HG03135 (cell line): ENCODE data around the gene TMEM26.
"Not testable (repeated sequence)": the region's sequence is repeated elsewhere in the genome, so short reads cannot be mapped to it uniquely, and the experiment has no call there.

Experiments
- ATAC-seq: cut with Tn5 transposase; IDR thresholded peaks from one replicate; pipeline ENCODE4 v1.9.1; 2021; ENCODE audit warnings: mild to moderate bottlenecking, moderate library complexity; ENCODE audit not compliant: unreplicated experiment

TMEM26 gene

DNA sequence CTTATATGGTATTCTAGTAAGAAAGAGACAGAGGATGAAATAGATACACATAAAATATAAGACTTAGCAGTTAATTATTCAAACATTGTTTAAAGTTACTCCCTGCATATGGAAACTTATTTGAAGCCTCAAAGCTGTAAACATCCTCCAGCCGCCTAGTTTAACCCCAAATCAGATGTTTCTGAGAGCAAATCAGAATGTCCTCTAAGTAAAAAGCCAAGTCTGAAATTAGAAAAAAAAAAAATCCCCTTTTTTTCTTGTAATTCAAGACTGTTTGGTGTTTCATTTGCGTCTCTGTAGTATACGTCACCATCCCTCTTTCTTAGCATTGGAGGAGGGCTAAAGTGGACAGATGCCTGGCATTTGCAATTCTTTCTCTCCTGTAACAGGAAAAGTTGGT lies 46.4 kb downstream of the TMEM26 start:
- no peak for ATAC-seq

DNA sequence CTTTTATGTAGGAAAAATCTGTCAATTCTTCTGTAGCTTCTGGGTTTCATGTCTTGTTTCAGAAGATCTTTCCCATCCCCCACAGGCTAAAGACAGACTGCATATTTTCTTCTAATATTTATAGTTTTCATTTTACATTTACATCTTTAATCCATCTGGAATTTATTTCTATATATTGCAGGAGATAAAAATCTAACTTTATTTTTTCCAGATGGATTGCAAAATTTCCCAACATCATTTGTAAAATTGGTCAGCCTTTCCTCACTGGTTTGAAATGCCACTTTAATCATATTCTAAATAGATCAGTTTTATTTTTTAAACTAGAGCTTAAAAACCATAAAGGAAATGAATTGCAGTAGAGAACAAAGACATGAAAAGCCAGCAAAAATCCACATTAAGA lies 46.9 kb downstream of the TMEM26 start:
- ATAC-seq: no peak

DNA sequence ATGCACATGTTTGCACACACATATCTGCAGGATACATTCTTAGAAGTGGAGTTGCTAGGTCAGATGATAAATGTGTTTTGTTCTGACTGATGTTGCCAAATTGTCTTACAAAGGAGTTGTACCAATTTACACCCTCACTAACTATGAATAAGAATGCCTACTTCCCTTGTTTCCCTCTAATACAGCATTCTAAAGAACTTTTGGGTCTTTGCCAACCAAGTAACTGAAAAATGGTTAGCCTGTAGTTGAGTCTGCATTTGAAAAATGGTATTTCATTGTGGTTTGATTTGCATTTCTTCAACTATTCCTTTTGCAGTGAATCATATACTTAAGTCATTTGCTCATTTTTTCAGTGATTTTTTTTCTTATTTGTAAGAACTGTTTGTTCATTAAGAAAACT lies 48.4 kb downstream of the TMEM26 start:
- ATAC-seq: no peak

DNA sequence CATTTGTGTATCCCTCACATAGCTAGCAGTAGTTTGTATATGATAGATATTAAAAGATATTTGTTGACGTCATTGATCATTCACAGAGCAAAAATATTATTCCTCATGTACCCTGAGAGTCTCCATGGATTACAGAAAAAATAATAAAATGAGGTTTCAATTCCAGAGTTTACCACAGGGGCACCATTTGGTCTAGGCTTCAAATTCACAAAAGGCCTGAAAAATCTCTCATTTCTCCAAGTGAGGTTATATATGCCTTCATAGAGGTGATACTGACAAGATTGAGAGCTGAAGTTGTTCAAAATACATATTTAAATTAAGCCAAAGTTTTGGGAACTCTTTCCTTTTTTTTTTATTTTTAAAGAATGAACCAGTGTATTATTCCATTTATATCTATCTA lies 52.7 kb downstream of the TMEM26 start:
- no peak for ATAC-seq

DNA sequence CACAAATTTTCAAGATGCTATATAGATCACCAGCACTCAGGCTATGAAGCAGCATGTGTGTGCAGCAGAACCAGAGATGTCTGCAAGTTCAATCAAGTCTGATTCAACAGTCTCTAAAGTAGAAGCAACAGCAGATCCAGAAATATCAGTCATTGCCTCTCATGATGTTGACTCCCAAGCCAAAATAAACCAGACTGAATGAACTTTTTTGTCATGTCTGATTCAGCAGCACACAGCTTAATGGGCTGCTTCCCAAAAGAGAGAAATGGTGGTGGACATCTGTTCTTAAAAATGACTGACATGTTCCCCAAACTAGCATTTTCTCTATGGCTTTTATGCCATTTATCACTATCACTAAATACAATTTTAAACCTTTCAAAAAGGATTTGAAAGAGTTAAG lies 53.8 kb downstream of the TMEM26 start:
- no peak for ATAC-seq

DNA sequence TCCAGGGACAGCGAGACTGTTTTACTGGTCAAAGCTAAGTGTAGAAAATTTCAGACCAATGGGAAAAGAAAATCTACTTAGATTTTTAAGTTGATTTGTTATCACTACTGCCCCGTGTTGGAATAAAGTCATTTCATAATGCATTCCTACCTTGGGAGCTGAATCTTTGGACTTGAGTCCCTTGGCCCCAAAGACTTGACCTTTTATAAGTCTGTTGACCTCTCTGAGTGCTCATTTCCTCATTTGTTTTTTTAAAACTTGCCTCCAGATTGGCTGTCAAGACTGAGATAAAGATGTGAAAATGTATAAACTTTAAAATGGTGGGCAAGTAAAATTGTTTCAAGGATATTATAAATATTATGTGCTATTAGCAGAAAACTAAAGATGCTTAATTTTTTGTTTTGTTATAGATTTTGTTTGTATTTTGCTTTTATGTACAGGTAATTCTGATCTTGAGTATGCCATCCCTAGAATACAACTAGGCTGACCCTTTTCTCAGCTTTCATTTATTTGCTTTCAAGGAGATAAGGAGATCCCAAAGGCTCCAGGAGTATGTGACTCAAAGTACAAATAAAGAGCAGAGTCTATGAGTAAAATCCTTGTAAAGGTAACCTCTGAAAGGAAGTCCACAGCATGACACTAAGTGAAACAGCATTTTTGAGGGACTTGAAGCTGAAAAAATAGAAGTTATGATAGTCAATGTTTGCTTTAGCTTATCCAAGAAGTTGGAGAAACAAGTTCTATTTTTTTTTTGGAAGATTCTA lies 54.6 kb downstream of the TMEM26 start:
- no peak for ATAC-seq

DNA sequence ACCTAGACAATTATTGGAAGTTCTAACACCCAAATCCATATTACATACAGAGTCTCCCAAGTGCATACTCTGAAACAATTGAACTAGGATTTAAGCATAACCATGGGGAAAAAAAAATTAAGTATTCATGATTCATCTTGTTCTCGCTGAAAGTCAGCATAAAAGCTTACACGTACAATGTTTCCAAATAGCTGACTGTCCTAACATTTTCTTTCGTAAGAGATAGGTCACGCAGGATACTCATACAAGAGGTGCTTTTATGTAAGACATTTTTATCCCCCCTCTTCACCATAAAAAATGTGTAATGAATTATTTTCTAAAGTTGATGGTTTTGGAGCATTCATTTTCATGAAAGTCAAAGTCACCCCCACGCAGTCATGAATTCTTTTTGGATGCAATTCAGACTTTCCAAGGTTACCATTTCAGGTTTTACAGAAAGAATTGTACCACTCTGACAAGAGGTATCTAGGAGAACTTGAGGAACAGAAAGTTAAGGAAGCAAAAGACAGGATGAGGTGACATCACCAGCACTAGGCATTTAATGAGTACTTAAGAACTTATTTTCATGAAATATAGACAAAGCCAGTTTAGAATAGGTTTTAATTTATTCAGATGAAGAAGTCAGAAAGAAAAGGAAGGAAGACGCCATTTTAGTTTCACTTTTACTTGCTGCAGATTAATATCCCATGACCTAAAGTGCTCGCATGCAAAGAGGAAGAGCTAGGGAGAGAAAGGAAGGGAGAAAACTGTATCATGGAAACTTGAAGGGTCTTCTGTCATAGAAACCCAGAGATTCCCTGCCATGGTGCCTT lies 55.8 kb downstream of the TMEM26 start:
- ATAC-seq: peak; percentile 68

DNA sequence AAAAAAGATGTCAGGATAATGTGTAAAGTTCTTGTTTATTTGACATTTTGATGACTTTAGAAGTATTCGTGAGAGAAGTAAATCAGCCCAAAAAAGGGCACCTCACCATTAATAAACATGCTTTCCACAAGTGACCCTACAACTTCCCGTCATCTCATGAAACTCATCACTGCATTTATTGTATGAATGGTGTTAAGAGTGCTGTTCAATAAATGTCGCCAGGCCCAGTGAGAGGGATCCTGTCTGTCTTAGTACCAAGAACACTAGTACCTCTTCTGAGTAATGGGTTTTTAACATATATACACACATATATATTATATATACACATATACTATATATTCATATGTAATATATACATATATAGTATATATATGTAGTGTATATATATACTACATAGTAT lies 61.9 kb downstream of the TMEM26 start:
- ATAC-seq: peak; percentile 27

DNA sequence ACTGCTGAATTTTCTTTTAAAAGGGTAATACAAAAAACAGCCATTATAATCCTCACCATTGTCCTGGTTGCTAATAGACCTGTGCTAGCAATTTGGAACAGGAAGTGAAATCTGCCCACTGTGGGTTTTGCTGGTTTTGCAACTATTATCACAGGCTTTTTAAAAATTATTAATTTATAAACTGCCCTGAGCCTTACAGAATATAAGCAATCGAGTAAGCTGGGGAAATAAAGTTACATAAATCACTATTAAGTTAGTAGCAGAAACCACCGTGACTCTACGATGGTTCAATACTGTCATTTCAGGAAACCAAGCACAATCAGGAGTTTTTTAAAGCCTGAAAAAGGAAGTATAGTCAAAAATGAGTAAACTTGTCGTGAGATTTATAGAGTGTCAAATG lies 62.3 kb downstream of the TMEM26 start:
- ATAC-seq: peak; percentile 94

DNA sequence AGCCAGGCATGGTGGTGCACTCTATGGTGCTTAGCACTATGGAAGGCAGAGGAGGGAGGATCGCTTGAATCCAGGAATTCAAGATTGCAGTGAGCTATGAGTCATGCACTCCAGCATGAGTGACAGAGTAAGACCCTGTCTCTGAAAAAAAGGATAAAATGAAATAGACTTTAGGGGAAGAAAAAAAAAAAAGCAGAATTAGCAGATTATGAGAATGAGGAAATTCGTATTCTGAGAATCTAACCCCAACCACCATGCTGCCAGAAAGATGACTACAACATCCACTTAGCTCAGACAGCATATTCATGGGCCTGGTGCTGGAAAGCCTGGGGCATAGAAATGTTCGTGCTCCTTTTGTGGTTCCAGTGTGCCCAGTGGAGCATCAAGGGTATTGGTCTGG lies 63.3 kb downstream of the TMEM26 start:
- no peak for ATAC-seq

DNA sequence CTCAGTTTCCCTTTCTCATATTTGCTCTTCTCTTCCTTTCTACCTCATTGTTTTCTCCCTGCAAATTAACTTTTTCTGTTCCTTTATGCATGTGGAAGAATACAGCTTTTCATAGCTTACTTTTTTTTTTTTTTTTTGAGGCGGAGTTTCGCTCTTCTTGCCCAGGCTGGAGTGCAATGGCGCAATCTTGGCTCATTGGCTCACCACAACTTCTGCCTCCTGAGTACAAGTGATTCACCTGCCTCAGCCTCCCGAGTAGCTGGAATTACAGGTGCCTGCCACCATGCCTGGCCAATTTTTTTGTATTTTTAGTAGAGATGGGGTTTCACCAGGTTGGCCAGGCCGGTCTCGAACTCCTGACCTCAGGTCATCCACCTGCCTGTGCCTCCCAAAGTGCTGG lies 64.2 kb downstream of the TMEM26 start:
- not testable (repeated sequence) for ATAC-seq

DNA sequence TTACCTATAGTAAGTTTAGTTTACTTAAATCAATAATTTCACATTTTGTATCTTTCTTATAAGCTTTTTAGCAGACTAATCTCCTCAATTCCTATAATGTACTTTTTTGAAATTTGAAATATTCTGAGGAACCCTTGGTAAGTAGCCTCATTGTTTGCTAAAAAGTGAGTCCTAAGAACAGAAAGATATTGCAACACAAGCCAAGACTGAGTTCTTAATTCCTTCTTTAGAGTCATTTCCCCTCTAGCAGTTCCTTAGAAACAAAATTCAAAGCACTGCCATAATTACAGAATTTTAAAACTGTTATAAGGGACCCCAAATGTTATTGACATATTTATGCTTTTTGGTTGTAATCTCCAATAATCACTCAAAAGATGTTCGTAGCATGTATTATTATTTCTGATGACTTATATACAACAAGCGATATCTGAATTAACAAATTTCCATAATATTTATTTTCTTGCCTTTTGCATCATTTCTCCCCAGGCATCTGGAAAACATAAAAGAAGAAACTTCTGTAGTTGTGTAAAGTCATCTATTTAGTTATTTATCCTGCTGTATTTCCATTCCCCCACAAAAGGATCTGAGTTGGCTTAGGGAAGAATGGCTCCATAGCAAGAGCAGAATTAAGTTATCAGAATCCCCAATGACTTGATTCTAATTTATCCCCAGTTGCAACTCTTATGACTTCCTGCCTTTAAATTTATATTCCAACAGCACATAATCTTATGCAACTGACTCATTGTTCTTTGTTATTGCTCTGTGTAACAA lies 67.8 kb downstream of the TMEM26 start:
- ATAC-seq: no peak

DNA sequence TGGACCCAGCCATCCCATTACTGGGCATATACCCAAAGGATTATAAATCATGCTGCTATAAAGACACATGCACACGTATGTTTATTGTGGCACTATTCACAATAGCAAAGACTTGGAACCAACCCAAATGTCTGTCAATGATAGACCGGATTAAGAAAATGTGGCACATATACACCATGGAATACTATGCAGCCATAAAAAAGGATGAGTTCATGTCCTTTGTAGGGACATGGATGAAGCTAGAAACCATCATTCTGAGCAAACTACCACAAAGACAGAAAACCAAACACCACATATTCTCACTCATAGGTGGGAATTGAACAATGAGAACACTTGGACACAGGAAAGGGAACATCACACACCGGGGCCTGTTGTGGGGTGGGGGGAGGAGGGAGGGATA lies 72.0 kb downstream of the TMEM26 start:
- ATAC-seq: not testable (repeated sequence)

DNA sequence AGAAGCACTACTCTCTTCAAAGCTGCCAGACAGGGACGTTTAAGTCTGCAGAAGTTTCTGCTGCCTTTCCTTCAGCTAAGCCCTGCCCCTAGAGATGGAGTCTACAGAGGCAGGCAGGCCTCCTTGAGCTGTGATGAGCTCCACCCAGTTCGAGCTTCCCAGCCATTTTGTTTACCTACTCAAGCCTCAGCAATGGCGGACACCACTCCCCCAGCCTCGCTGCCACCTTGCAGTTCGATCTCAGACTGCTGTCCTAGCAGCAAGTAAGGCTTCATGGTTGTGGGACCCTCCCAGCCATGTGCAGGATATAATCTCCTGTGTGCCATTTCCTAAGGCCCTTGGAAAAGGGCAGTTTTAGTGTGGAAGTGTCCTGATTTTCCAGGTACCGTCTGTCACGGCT lies 74.3 kb downstream of the TMEM26 start:
- ATAC-seq: no peak

DNA sequence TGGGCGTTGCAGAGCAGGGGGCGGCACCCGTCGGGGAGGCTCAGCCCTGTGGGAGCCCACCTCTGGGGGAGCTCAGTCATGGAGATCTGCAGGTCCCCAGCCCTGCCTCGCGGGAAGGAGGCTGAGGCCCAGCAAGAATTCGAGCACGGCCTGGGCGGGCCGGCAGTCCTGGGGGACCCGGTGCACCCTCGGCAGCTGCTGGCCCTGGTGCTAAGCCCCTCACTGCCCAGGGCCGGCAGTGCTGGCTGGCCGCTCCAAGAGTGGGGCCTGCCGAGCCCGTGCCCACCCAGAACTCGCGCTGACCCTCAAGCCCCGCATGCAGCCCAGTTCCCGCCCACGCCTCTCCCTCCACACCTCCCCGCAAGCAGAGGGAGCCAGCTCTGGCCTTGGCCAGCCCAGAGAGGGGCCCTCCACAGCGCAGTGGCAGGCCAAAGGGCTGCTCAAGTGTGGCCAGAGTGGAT lies 76.2 kb downstream of the TMEM26 start:
- no peak for ATAC-seq

DNA sequence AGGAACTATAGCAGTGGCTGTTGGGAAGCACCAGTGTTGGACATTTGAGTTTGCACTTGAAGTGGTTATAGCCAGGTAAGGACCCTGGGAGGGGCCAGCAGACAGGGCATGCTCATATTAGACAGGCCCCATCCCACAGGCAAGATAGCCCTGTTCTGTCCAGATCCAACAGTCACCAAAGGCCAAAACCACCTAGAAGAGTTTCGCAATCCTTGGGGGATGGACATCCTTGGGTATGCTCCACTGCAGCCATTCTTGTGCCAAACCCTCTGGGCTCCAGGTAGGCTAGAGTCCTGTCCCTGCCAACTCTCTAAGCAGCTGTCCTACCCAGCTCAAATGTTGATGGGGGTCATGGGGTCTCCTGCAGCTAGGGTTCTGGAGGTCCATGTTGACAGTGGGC lies 76.8 kb downstream of the TMEM26 start:
- ATAC-seq: no peak

DNA sequence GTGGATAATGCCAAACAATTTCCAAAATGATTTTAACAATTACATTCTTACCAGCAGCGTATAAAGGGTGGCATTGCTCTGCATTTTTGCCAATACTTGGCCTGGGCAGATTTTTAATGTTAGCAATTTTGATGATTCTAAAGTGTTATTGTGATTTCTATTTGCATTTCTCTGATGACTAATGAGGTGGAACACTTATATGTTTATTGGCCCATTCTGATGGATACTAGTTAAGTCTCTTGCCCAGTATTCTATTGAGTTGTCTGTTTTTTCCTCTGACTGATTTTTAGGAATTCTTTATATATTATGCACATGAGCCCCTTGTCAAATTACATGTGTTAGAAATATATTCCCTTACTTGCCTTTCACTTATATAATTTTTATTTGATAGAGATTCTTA lies 86.8 kb downstream of the TMEM26 start:
- no peak for ATAC-seq

DNA sequence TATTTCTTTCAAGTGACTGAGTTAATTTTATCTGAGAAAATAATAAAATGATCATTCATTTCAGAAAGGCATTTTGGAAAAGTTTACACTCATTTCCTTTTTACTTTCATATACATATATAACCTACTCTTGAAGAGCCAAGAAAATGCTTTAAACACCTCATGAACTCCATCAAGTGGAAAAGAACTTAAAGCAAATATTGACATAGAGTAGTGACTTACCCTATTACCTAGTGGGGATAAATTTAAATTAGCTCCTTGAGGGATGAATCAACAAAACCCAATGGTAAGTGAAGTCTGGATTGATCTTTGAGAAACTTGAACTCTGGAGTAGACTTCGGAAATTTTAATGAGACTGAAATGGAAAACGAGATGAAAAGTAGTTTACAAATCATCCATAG lies 88.6 kb downstream of the TMEM26 start:
- ATAC-seq: no peak

DNA sequence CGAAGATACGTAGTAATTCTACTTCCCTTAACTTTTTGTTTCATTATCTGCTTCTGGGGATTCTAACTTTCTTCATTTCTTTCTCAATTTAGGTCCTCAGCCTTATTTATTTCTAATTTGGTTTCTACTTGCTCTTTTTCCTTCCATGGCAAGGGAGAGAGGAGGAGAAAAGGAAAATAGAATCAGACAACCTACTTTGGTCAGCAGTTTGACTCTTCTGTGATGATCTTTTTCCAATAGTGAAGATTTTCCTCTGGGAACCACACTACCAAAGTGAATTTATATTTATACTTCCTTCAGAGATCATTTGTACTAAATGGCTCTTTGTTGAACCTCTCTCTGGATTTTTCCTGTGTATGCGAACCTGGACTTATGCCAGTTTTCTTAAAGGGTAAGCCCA lies 90.2 kb downstream of the TMEM26 start:
- ATAC-seq: no peak

DNA sequence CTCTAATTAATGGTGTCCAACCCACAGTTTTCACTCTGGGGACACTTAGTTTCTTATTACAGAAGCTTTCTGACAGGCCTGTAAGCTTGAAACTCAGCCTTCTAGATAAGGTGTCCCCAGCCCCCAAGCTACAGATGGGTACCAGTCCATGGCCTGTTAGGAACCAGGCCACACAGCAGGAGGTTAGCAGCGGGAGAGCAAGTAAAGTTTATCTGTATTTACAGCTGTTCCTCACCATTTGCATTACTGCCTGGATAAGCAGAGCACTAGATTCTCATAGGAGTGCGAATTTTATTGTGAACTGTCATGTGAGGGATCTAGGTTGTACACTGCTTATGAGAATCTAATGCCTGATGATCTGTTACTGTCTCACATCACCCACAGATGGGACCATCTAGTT lies 93.7 kb downstream of the TMEM26 start:
- no peak for ATAC-seq

DNA sequence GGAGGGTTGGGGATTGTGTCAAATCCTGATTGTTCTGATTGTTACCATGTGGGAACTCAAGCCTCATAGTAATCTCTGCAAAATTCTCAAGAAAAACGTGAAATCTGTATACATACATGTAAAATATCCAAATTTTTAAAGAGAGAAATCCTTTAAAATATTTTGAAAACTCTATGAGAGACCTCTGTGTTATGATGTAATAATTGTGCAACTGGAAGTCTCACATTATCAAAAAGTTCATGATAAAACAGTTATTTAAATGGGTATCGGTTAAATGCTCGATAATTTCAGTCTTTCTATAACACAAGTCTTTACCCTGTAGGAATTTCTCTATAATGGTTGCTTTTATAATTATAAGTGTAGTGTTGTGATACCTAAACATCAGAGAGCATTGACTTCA lies 95.5 kb downstream of the TMEM26 start:
- ATAC-seq: no peak
